Fibroblast of lung (primary cell): ENCODE data around the gene CACNG3.

Experiments
- CTCF ChIP-seq, 2 donors: IDR thresholded peaks in 1 of 2; conservative IDR thresholded peaks in 1 of 2; 1 replicate in 1 of 2; 2 replicates in 1 of 2; pipeline ENCODE4 v1.5.1; 2011 to 2012; ENCODE audit warnings: low read length in 2 of 2, control low read depth in 1 of 2, inconsistent platforms in 1 of 2, low read depth in 1 of 2, mild to moderate bottlenecking in 1 of 2
- EZH2 ChIP-seq: IDR thresholded peaks from 2 replicates; pipeline ENCODE4 v1.5.1; 2012; ENCODE audit warnings: low read length, control low read depth, mild to moderate bottlenecking; ENCODE audit errors: missing control alignments

GRCh38 chr16:24309258-24310142 lies 53.4 kb downstream of the CACNG3 start:
- TF ChIP-seq CTCF (conservative IDR thresholded peaks at IDR 0.05 in 1 of 2, IDR thresholded peaks at IDR 0.05 in 1 of 2; ENCODE audit: low read depth in 1 of 2, low read length in 2 of 2) (no peak), EZH2 (no peak)
